ENCODE results near the gene OSTF1. TPM values are rescaled to one million over a fixed set of nuclear protein-coding genes. Genes with fewer than 3 reads are reported as not detected.

Gene OSTF1
- total RNA-seq, 4 donors from 2014 or later, result 0.60 to 37.8 (median 19.0) TPM

GRCh38 chr9:75109210-75109839 lies 21.0 kb downstream of the OSTF1 start:
- Histone ChIP-seq H3K36me3 (no peaks in the 10 kb centered on the region), H3K9me3 (no peaks in the 10 kb centered on the region), H3K4me3 (no peak overlapping the region), H3K27me3 (no peaks in the 10 kb centered on the region), H3K27ac (peak overlapping the region; percentile 1 to 45 (median 30)), H3K4me1 (peaks cover 0 to 54% (median 3%) of the 10 kb centered on the region in 4 donors)
- no peak for DNase-seq
- TF ChIP-seq EP300 (IDR thresholded peaks at IDR 0.05; ENCODE audit: low read depth) (no peak), POLR2AphosphoS5 (IDR thresholded peaks at IDR 0.05) (no peak)
- 79 to 85% methylated on average over 5 to 7 of the region's 7 CpGs for WGBS, 2 donors (ENCODE audit: low coverage in 1 of 2)
- in situ Hi-C loops (cut with MboI; ENCODE audit: low pct_ligation_motif_present in 1 of 4, low pct_unique_long_range_greater_than_20kb in 1 of 4, low sequenced_read_pairs in 3 of 4), result no loop called here
- intact Hi-C loops (cut with DNase I; ENCODE audit: low total_unique reads), result no loop called here

GRCh38 chr9:75111019-75111622 lies 22.8 kb downstream of the OSTF1 start:
- Histone ChIP-seq H3K27me3 (no peaks in the 10 kb centered on the region), H3K27ac (peak overlapping the region; percentile 47 to 70 (median 55)), H3K4me3 (no peak overlapping the region), H3K4me1 (peaks cover 0 to 45% (median 3%) of the 10 kb centered on the region in 4 donors), H3K9me3 (no peaks in the 10 kb centered on the region), H3K36me3 (no peaks in the 10 kb centered on the region)
- TF ChIP-seq CTCF (IDR thresholded peaks at IDR 0.05), result no peak
- TF ChIP-seq POLR2AphosphoS5 (IDR thresholded peaks at IDR 0.05), result peak in 1 of 3 donors; percentile 45
- intact Hi-C loops (cut with DNase I; ENCODE audit: low total_unique reads) (no loop called here), in situ Hi-C loops (cut with MboI; ENCODE audit: low pct_ligation_motif_present in 1 of 4, low pct_unique_long_range_greater_than_20kb in 1 of 4, low sequenced_read_pairs in 3 of 4) (no loop called here)
- WGBS, 2 donors (ENCODE audit: low coverage in 1 of 2), result 0 to 46% methylated on average over 1 to 5 of the region's 5 CpGs
- DNase-seq, result peak; percentile 67

DNA sequence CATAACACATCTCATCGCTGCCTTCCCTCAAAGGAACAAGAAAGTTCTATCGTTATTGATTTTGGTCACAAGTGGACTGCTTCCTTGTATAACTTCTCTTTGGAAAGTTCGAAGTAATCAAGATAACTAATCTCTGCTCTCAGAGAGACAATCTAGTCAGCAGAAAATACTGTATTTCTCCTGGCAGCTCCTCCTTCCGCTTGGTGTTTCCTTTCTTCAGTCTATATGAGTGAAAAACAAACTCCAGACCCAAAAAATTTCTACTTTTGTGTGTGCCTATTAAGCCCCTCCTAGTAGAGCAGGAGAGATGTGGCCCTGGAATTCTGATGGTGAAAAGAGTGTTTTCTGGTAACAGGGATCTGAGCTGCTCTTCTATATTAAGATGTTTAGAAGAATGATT lies 24.5 kb downstream of the OSTF1 start:
- Histone ChIP-seq H3K9me3 (no peaks in the 10 kb centered on the region), H3K27ac (no peak overlapping the region), H3K4me1 (peaks cover 0 to 34% (median 3%) of the 10 kb centered on the region in 4 donors), H3K27me3 (no peaks in the 10 kb centered on the region), H3K4me3 (no peak overlapping the region), H3K36me3 (no peaks in the 10 kb centered on the region)
- TF ChIP-seq EP300 (IDR thresholded peaks at IDR 0.05; ENCODE audit: low read depth) (no peak), CTCF (IDR thresholded peaks at IDR 0.05) (no peak)
- intact Hi-C loops (cut with DNase I; ENCODE audit: low total_unique reads) (no loop called here), in situ Hi-C loops (cut with MboI; ENCODE audit: low pct_ligation_motif_present in 1 of 4, low pct_unique_long_range_greater_than_20kb in 1 of 4, low sequenced_read_pairs in 3 of 4) (no loop called here)
- WGBS, 2 donors (ENCODE audit: low coverage in 1 of 2), result 73 to 77% methylated on average over 4 of the region's 4 CpGs
- DNase-seq, result no peak

- peaks cover 0 to 19% (median 0%) of the 10 kb centered on the region in 4 donors for H3K4me1 ChIP-seq
- no peak overlapping the region for H3K4me3 ChIP-seq
- peaks cover 0 to 4% (median 0%) of the 10 kb centered on the region in 4 donors for H3K36me3 ChIP-seq
- H3K27ac ChIP-seq, result no peak overlapping the region
- no peaks in the 10 kb centered on the region for H3K27me3 ChIP-seq
- no peak for DNase-seq
- intact Hi-C loops (cut with DNase I; ENCODE audit: low total_unique reads), result no loop called here
- no peaks in the 10 kb centered on the region for H3K9me3 ChIP-seq
- in situ Hi-C loops (cut with MboI; ENCODE audit: low pct_ligation_motif_present in 1 of 4, low pct_unique_long_range_greater_than_20kb in 1 of 4, low sequenced_read_pairs in 3 of 4), result no loop called here
- TF ChIP-seq EP300 (IDR thresholded peaks at IDR 0.05; ENCODE audit: low read depth) (no peak), POLR2AphosphoS5 (IDR thresholded peaks at IDR 0.05) (no peak), POLR2A (IDR thresholded peaks at IDR 0.05) (no peak), CTCF (IDR thresholded peaks at IDR 0.05) (no peak)
- WGBS, 2 donors (ENCODE audit: low coverage in 1 of 2), result 69 to 100% methylated on average over 2 to 4 of the region's 4 CpGs
These were observed 28.0 kb downstream of the OSTF1 start for GRCh38 chr9:75116306-75116705.
